CD4-positive, alpha-beta T cell treated with Interleukin-10 for 1 hour (primary cell): ENCODE results near the gene ARL9.

ENCODE experiments used
- DNase-seq: peaks from one replicate; pipeline ENCODE4 v3.0.0-alpha.2; 2020

Gene ARL9, protein sequence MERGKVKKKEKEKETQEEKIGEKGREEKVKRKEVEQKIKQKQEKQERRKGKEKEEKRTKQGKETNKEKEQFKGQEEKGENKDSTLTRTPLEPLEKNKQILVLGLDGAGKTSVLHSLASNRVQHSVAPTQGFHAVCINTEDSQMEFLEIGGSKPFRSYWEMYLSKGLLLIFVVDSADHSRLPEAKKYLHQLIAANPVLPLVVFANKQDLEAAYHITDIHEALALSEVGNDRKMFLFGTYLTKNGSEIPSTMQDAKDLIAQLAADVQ

DNA sequence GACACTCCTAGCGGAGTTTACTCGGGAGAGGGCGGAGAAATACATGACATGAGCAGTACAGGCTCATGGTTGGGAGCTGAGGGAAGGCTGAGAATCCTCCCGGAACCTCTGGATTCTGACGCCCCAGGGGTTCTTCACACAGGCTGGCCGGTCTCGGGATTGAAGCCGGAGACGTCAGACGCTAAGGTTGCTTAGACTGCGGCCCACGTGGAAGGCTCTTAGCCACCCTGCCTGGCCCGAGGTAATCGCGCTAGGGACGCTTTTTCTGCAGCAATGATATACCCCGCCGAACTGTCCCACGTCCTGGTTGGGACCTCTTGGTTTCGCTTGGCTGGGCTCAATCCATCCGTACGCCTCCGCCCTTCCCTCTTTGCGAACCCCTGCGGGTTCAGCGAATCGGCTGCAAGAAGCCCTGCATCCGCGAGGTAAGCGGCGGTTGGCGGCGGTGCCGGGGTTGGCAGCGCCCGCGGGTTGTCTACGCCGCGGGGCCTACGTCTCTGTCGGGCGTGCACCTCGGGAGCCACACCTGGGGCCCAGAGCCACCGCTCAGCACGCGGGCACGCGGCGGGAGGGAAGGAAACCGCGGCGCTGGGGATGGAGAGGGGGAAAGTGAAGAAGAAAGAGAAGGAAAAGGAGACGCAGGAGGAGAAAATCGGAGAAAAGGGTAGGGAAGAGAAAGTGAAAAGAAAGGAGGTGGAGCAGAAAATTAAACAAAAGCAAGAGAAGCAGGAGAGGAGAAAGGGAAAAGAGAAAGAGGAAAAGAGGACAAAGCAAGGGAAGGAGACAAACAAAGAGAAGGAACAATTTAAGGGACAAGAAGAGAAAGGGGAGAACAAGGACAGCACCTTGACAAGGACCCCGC, at the start of gene ARL9:
ARL9 (plus strand) TSS at position 523 of the 862 bp plus-strand sequence; CDS start at position 595, 72 bp downstream.
- peak; percentile 63 for DNase-seq

- no peak for DNase-seq
These were observed 45.5 kb upstream of the ARL9 start for GRCh38 chr4:56460085-56460484.

- DNase-seq, result no peak
These were observed 43.4 kb upstream of the ARL9 start for GRCh38 chr4:56462157-56462556.

DNA sequence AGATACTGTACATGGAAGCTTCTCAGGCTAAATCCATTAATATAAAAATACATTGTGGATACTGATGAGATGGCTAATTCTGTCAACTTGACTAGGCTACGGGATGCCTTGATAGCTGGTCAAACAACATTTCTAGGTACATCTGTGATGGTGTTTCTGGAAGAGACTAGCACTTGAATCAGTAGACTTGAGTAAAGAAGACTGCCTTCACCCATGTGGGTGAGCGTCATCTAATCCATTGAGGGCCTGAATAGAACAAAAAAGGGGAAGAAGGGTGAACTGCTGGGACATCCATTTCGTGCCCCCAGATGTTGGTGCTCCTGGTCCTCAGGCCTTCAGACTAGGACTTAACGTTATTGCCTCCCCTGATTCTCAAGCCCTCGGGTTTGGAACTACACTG, 41.9 kb upstream of the ARL9 start:
- no peak for DNase-seq

DNA sequence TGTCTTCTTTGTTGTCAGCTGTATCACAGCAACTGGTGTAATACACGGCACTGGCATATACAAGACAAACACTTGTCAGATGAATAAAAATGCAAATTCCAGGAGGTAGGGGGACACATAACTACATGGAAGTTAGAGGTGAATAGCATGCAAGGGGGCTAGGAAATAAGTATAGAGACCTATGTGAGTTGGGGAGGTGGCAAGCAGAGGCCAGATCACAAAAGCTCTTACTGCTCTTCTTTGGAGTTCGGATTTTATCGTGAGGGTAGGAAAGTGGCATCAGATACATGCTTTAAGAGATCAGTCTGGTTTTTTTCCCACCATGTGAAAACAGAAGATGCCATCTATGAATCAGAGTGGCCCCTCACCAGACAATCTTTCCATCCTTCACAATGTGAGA, 41.0 kb upstream of the ARL9 start:
- DNase-seq, result no peak

DNA sequence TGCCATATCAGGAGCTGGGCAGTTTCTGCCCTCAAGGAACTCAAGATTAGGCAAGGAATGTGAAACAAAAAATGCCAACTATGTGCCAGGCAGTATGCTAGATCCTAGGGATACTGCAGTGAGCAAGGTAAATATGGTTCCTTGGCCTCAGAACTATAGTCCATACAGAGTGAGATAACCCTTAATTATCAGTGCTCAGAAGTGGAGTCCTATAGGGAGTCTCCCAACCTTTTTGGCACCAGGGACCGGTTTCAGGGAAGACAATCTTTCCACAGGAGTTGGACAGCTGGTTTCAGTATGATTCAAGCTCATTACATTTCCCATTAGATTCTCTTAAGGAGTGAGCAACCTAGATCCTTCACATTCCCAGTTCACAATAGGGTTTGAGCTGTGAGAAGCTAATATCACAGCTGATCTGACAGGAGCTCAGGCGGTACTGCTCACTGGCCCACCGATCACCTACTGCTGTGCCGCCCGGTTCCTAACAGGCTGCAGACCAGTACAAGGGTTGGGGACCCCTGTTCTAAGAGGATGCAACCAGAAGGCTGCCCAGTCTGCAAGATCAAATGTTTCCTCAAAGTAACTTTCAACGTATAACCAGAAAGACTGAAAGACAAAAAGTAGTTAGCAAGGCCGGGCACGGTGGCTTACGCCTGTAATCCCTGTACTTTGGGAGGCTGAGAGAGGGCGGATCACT, 39.8 kb upstream of the ARL9 start:
- no peak for DNase-seq

- DNase-seq, result peak; percentile 5
These were observed 39.3 kb upstream of the ARL9 start for GRCh38 chr4:56466296-56466761.

DNA sequence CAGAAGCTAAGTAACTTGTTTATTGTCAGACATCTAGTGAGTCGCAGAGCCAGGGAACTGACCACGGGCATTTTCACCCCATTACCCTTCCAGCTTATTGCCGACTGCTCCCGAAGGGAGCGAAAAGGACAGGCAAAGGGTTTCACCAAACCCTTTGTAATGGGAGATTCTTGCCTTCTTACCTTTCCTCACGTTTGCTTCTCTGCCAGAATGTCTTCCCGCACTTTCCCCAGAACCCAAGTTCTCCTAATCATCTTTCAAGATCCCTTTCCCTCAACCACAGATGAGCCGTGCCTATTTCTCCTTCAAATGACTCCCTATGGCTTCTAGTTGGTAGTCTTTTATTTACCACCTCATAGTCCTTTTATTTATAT, 38.7 kb upstream of the ARL9 start:
- DNase-seq, result no peak

DNA sequence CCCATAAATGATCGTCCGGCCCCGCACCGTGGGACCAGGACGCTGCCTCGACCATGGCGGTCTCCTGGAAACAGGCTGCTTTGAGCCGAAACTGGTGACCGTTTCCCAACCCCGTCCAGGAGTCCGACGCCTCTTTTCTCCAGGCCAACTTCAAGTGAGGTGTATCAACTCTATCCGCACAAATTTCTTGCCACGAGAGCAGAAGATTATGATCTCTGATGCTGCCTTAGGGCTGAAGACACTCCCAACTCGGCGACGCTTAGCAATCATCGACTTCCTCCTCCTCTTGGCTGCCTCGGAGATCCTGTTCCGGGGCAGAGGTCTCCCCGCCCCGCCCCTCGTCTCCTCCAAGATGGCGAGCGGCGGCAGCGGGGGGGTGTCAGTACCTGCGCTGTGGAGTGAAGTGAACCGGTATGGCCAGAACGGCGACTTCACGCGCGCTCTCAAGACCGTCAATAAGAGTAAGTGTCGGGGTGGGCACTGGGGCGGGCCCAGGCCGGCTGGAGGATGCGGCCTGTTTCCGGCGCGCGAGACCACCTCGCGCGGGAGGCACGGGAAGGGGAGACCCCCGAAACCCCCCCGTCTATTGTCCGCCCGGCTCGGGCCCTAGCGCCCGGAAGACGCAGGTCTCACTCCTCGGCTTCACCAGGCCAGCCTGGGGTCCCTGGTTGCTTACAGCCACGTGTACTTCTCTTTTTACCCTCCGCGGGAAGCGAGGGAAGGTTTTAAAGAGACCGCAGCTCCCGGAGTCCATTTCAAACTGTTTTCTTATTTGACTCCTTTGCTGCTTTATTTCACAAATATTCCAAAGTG, 38.1 kb upstream of the ARL9 start, which contains the start of gene SRP72:
SRP72 (plus strand) TSS at position 334 of the 813 bp plus-strand sequence; CDS start at position 353, 19 bp downstream.
- peak; percentile 91 for DNase-seq

GRCh38 chr4:56468097-56468422, 37.5 kb upstream of the ARL9 start:
- peak; percentile 47 for DNase-seq

GRCh38 chr4:56469489-56470210, 35.9 kb upstream of the ARL9 start:
- no peak for DNase-seq

GRCh38 chr4:56475917-56476316, 29.7 kb upstream of the ARL9 start:
- DNase-seq, result no peak

- no peak for DNase-seq
These were observed 28.3 kb upstream of the ARL9 start for GRCh38 chr4:56477192-56477702.

DNA sequence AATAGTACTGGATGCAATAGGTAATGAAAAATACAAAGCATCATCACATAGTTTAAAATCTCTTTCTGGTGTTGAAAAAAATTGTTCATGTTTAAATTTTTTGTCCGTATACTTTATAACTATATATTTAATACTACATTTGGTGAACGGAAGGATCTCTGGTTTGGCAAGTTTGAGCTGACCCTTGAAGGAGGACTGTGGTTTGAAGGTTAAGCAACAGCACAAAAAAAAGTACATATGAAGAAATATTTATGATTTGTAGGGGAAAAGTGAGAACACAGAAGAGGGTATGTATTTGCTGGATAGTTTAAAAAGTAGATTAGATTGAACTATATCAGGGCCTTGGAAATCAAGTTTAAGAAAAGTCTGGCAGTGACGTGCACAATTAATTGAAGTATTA, 24.9 kb upstream of the ARL9 start:
- DNase-seq, result no peak

GRCh38 chr4:56496241-56496640, 9.3 kb upstream of the ARL9 start:
- DNase-seq, result no peak

GRCh38 chr4:56511098-56511497, 5.5 kb downstream of the ARL9 start:
- no peak for DNase-seq

DNA sequence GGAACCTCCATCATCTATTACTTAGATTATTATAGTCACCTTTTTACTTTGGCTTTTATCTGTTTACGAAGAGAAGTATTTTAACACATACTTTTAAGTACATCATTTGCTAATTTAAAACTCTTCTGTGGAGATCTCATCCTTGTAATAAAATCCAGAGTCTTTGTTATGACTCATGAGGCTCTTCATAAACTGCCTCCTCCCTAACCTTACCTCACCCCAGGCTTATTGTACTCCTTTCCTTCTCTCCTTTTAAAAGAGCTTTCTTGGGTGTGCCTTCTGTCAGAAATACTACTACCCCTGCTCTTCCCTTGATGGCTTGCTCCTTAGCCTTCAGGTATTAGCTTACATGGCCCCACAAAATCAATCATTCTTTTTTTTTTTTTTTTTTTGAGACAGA, 6.6 kb downstream of the ARL9 start:
- DNase-seq, result no peak

DNA sequence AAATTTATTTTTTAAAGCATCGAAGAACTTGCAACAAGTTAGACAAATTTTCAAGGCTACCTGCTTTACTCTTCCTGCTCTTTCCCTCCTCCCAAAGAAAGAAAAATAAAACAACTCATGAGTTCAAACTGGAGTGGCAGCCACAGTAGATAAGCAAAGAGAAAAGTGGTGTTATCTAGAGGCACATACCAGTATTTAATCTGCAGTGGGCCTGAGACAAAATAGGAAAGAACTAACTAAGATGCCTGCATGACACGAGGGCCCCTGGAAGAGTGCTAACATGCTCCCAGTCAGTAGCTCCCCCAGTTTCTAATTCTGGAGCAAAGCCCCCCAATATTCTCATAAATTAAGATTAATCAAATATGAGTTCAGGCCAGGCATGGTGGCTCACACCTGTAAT, 7.9 kb downstream of the ARL9 start:
- no peak for DNase-seq

DNA sequence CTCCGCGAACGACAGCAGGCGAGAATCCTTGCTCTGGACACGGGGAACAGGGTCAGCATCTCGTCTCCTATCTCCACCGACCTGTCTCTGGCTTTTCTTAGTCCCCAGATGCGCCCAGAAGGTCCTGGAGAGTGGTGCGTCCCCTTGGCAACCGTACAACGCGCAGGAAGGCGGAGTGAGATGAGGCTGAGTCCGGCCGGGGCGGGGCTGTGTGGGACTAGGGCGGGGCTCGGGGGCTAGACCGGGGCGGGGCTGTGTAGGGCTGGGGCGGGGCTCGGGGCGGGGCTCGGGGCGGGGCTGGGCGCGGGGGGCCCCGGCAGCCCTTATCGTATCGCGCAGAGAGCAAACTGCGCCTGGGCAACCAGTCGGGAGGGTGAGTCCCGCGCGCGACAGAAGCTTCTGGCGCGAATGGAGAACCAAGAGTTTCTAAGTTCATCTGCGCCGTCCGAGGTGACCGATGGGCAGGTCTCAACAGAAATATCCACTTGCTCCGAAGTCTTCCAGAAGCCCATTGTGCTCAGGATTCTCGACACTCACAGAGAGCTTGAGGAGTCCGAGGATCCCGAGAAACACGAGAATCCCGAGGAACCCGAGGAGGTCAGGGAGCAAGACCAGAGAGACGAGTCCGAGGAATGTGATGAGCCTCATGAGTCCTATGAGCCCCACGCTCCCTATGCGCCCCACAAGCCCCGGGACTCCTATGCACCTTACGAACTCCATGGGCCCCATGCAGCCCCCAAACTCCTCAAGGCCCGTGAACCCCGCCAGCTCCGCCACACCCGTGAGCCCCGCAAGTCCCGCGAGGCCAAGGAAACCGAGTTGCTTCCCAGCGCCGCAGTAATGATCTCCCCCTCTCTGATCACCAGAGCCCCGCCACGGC, 24.9 kb downstream of the ARL9 start:
- DNase-seq, result peak; percentile 85

GRCh38 chr4:56531149-56531770, 25.7 kb downstream of the ARL9 start:
- DNase-seq, result no peak
